Heart left ventricle (tissue), 16 donors: ENCODE results near the gene EEF1A1. TPM values are rescaled to one million over a fixed set of nuclear protein-coding genes. Genes with fewer than 3 reads are reported as not detected.

Experiments used
- ATAC-seq, 4 donors: fragments of 200-7000 bp; cut with Tn5 transposase; one replicate each; pipeline ENCODE4 v1.9.1; 2020 to 2022; ENCODE audit warnings: moderate library complexity in 4 of 4, mild to moderate bottlenecking in 3 of 4, moderate number of reproducible peaks in 1 of 4
- DNase-seq, 5 donors: peaks; one replicate each; pipeline ENCODE4 v3.0.0-alpha.2; 2020
- H3K27ac ChIP-seq, 12 donors: fragments of 200-600 bp; sonication (generic) in 4 of 12; one replicate each; pipeline versions ENCODE4 v1.5.0 to v1.8.0; 2016 to 2022; ENCODE audit warnings: mild to moderate bottlenecking in 2 of 12
- H3K27me3 ChIP-seq, 9 donors: fragments of 200-600 bp; sonication (generic) in 2 of 9; one replicate each; pipeline versions ENCODE4 v1.5.1 to v1.8.0; 2016 to 2022; ENCODE audit warnings: mild to moderate bottlenecking in 3 of 9
- H3K36me3 ChIP-seq, 9 donors: fragments of 200-600 bp; sonication (generic) in 2 of 9; one replicate each; pipeline versions ENCODE4 v1.5.0 to v1.8.0; 2018 to 2022; ENCODE audit warnings: mild to moderate bottlenecking in 2 of 9
- H3K4me1 ChIP-seq, 12 donors: fragments of 200-600 bp; sonication (generic) in 4 of 12; one replicate each; pipeline versions ENCODE4 v1.5.0 to v1.8.0; 2016 to 2022; ENCODE audit warnings: mild to moderate bottlenecking in 3 of 12
- H3K4me3 ChIP-seq, 12 donors: fragments of 200-600 bp; sonication (generic) in 4 of 12; one replicate each; pipeline versions ENCODE4 v1.5.0 to v1.8.0; 2017 to 2022; ENCODE audit warnings: mild to moderate bottlenecking in 9 of 12, moderate library complexity in 4 of 12
- H3K9me3 ChIP-seq, 12 donors: fragments of 200-600 bp; sonication (generic) in 4 of 12; one replicate each; pipeline versions ENCODE4 v1.5.0 to v1.8.0; 2016 to 2022; ENCODE audit warnings: mild to moderate bottlenecking in 1 of 12
- CTCF ChIP-seq, 12 donors: fragments of 200-600 bp; sonication (generic) in 4 of 12; IDR thresholded peaks; one replicate each; pipeline versions ENCODE4 v1.5.0 to v1.8.0; 2018 to 2022; ENCODE audit warnings: antibody characterized with exemption in 12 of 12, mild to moderate bottlenecking in 5 of 12
- POLR2A ChIP-seq, 2 donors: fragments of 450-650 bp; IDR thresholded peaks; one replicate each; pipeline ENCODE4 v1.6.1; 2017; ENCODE audit warnings: antibody characterized with exemption in 2 of 2, mild to moderate bottlenecking in 2 of 2, moderate library complexity in 2 of 2
- WGBS, 4 donors: extraction: QIAGEN DNeasy Blood & Tissue Kit in 2 of 4; methylation state at CpG; one replicate each; pipeline versions ENCODE4 v1.1.5 to v1.1.7; 2013 to 2018; 5-methylcytosine and 5-hydroxymethylcytosine counted together
- intact Hi-C, 10 donors: fragments of 100-400 bp; cut with DNase I; formaldehyde crosslinking; loops; one replicate each; pipeline versions ENCODE4 v1.11.1 to v1.14.2; 2022
- polyA plus RNA-seq, 2 donors: library from polyadenylated mRNA; stranded (reverse); fragments of 200-250 nt; gene quantifications; one replicate each; pipeline ENCODE4 v1.2.3, GENCODE V29; 2013
- total RNA-seq, 9 donors: library from RNA; depleted of rRNA in 2 of 9; stranded (reverse); fragments of >200 nt in 2 of 9; fragmentation: NEBNext Ultra II Directional in 3 of 9; extraction: Animal tissue kit (Norgen Biotek cat#: 25700) in 3 of 9; gene quantifications; one replicate each; pipeline versions ENCODE4 v1.1.0 to v1.2.4, GENCODE V29; 2016 to 2023
- donor health status: ischemic (EF 13 %, LVEDD 7.1; RV severe dilation, severe dysfunction).
- donor health status: healthy with polysubstance abuse.
- donor health status: DM: no; HTN: yes; CAD: no.
- donor health status: DM: no; HTN: no; CAD: no.
- donor health status: ischemic (EF 25% LVEDD 6.9; RV normal size, moderate dysfunction).
- donor health status: ischemic (EF 25% LVEDD 5.7; RV mildly dilated, moderate dysfunction).
- donor health status: healthy.
- donor health status: DM: yes; HTN: yes; CAD: no.
- donor health status: ischemic (EF 35%, LVEDD 5.7; RV mildly dilated, moderate dysfunction).
- donor health status: nonischemic (EF 11% LVEDD 7.7; RV severe dilation, severe dysfunction).
- donor health status: DM: yes; HTN: yes; CAD: no.
- donor health status: PGD.
- donor health status: ischemic (EF 29% LVEDD 5.4; RV normal size, mild dysfunction).
- donor health status: nonischemic (EF 23%, LVEDD 6.1; RV moderate dilation, normal function).

EEF1A1 gene
- total and polyA plus RNA-seq, 11 donors: 743 to 4,205 (median 1,528) TPM

GRCh38 chr6:73538116-73538779 is 17.4 kb upstream of the EEF1A1 start:
- 93 to 95% (median 95%) methylated on average over 10 of the region's 10 CpGs for WGBS, 4 donors
- DNase-seq: no peak
- no peaks in the 10 kb centered on the region for H3K36me3 ChIP-seq
- no peak overlapping the region for H3K4me3 ChIP-seq
- H3K4me1 ChIP-seq: no peaks in the 10 kb centered on the region
- H3K27ac ChIP-seq: no peak overlapping the region
- TF ChIP-seq CTCF (IDR thresholded peaks at IDR 0.05) (no peak), POLR2A (IDR thresholded peaks at IDR 0.05) (no peak)
- intact Hi-C loops: no loop called here
- no peak for ATAC-seq
- H3K9me3 ChIP-seq: no peaks in the 10 kb centered on the region
- no peaks in the 10 kb centered on the region for H3K27me3 ChIP-seq

GRCh38 chr6:73537677-73538076 is 16.8 kb upstream of the EEF1A1 start:
- TF ChIP-seq POLR2A (IDR thresholded peaks at IDR 0.05) (no peak), CTCF (IDR thresholded peaks at IDR 0.05) (no peak)
- ATAC-seq (no peak), DNase-seq (no peak)
- Histone ChIP-seq H3K27me3 (no peaks in the 10 kb centered on the region), H3K4me3 (no peak overlapping the region), H3K27ac (no peak overlapping the region), H3K9me3 (no peaks in the 10 kb centered on the region), H3K36me3 (no peaks in the 10 kb centered on the region), H3K4me1 (no peaks in the 10 kb centered on the region)
- WGBS, 4 donors: 80 to 83% (median 81%) methylated on average over 3 of the region's 3 CpGs
- intact Hi-C loops: no loop called here

GRCh38 chr6:73534628-73535027 is 13.8 kb upstream of the EEF1A1 start:
- H3K9me3 ChIP-seq: no peaks in the 10 kb centered on the region
- H3K36me3 ChIP-seq: no peaks in the 10 kb centered on the region
- 75 to 85% (median 83%) methylated on average over 2 of the region's 2 CpGs for WGBS, 4 donors
- H3K27ac ChIP-seq: no peak overlapping the region
- TF ChIP-seq CTCF (IDR thresholded peaks at IDR 0.05): no peak
- no peak for TF ChIP-seq POLR2A (IDR thresholded peaks at IDR 0.05)
- intact Hi-C loops: loop anchor here in 1 of 10 donors (2.0 kb wide), 1 partner anchor 40 kb away; no protein-coding TSS in a partner anchor
- no peaks in the 10 kb centered on the region for H3K27me3 ChIP-seq
- DNase-seq (no peak), ATAC-seq (no peak)
- H3K4me1 ChIP-seq: no peaks in the 10 kb centered on the region
- H3K4me3 ChIP-seq: no peak overlapping the region

- DNase-seq (no peak), ATAC-seq (no peak)
- intact Hi-C loops: no loop called here
- Histone ChIP-seq H3K9me3 (no peaks in the 10 kb centered on the region), H3K36me3 (no peaks in the 10 kb centered on the region), H3K27me3 (no peaks in the 10 kb centered on the region), H3K27ac (no peak overlapping the region), H3K4me3 (no peak overlapping the region), H3K4me1 (no peaks in the 10 kb centered on the region)
- 88 to 94% (median 92%) methylated on average over 3 of the region's 3 CpGs for WGBS, 4 donors
- TF ChIP-seq CTCF (IDR thresholded peaks at IDR 0.05) (no peak), POLR2A (IDR thresholded peaks at IDR 0.05) (no peak)
Measured at GRCh38 chr6:73532293-73532692, 11.5 kb upstream of the EEF1A1 start.
